Ramos (cell line): ENCODE data around the gene SLC15A1.

ENCODE experiments used
- in situ Hi-C: fragments of 300-500 bp; cut with MboI; formaldehyde crosslinking; loops from one replicate; pipeline ENCODE4 v1.14.3; 2022; ENCODE audit warnings: low sequenced_read_pairs; ENCODE audit not compliant: unreplicated experiment

Gene SLC15A1

GRCh38 chr13:98781470-98781869 lies 29.0 kb upstream of the SLC15A1 start:
- in situ Hi-C loops = no loop called here

- in situ Hi-C loops = no loop called here
These were observed 28.6 kb upstream of the SLC15A1 start for GRCh38 chr13:98781045-98781444.

- in situ Hi-C loops = no loop called here
These were observed 28.0 kb upstream of the SLC15A1 start for GRCh38 chr13:98780451-98780850.

GRCh38 chr13:98779695-98780094 lies 27.2 kb upstream of the SLC15A1 start:
- in situ Hi-C loops = no loop called here

- in situ Hi-C loops = no loop called here
These were observed 26.3 kb upstream of the SLC15A1 start for GRCh38 chr13:98778749-98779148.

GRCh38 chr13:98776644-98777043 lies 24.2 kb upstream of the SLC15A1 start:
- in situ Hi-C loops = no loop called here

GRCh38 chr13:98775844-98776598 lies 23.5 kb upstream of the SLC15A1 start:
- in situ Hi-C loops = no loop called here

- in situ Hi-C loops = no loop called here
These were observed 22.9 kb upstream of the SLC15A1 start for GRCh38 chr13:98775386-98775785.

- in situ Hi-C loops = no loop called here
These were observed 22.3 kb upstream of the SLC15A1 start for GRCh38 chr13:98774776-98775175.

- in situ Hi-C loops = no loop called here
These were observed 21.4 kb upstream of the SLC15A1 start for GRCh38 chr13:98773921-98774320.

GRCh38 chr13:98772794-98773452 lies 20.5 kb upstream of the SLC15A1 start:
- in situ Hi-C loops = no loop called here

GRCh38 chr13:98771838-98772611 lies 19.6 kb upstream of the SLC15A1 start:
- in situ Hi-C loops = no loop called here

- in situ Hi-C loops = no loop called here
These were observed 17.3 kb upstream of the SLC15A1 start for GRCh38 chr13:98769736-98770135.

- in situ Hi-C loops = no loop called here
These were observed 16.1 kb upstream of the SLC15A1 start for GRCh38 chr13:98768522-98768921.

GRCh38 chr13:98766697-98767096 lies 14.2 kb upstream of the SLC15A1 start:
- in situ Hi-C loops = no loop called here

GRCh38 chr13:98765996-98766519 lies 13.6 kb upstream of the SLC15A1 start:
- in situ Hi-C loops = no loop called here

GRCh38 chr13:98761986-98762616 lies 9.6 kb upstream of the SLC15A1 start:
- in situ Hi-C loops = no loop called here

- in situ Hi-C loops = no loop called here
These were observed 8.9 kb upstream of the SLC15A1 start for GRCh38 chr13:98761126-98761985.

- in situ Hi-C loops = no loop called here
These were observed 3.3 kb upstream of the SLC15A1 start for GRCh38 chr13:98755729-98756128.

GRCh38 chr13:98755116-98755515 lies 2.6 kb upstream of the SLC15A1 start:
- in situ Hi-C loops = no loop called here
